HG03139 (cell line): ENCODE data around the gene MISP.
"Not testable (repeated sequence)": the region's sequence is repeated elsewhere in the genome, so short reads cannot be mapped to it uniquely, and the experiment has no call there.

Experiments used
- ATAC-seq: cut with Tn5 transposase; IDR thresholded peaks from one replicate; pipeline ENCODE4 v1.9.1; 2021; ENCODE audit not compliant: unreplicated experiment

The MISP gene, protein sequence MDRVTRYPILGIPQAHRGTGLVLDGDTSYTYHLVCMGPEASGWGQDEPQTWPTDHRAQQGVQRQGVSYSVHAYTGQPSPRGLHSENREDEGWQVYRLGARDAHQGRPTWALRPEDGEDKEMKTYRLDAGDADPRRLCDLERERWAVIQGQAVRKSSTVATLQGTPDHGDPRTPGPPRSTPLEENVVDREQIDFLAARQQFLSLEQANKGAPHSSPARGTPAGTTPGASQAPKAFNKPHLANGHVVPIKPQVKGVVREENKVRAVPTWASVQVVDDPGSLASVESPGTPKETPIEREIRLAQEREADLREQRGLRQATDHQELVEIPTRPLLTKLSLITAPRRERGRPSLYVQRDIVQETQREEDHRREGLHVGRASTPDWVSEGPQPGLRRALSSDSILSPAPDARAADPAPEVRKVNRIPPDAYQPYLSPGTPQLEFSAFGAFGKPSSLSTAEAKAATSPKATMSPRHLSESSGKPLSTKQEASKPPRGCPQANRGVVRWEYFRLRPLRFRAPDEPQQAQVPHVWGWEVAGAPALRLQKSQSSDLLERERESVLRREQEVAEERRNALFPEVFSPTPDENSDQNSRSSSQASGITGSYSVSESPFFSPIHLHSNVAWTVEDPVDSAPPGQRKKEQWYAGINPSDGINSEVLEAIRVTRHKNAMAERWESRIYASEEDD

DNA sequence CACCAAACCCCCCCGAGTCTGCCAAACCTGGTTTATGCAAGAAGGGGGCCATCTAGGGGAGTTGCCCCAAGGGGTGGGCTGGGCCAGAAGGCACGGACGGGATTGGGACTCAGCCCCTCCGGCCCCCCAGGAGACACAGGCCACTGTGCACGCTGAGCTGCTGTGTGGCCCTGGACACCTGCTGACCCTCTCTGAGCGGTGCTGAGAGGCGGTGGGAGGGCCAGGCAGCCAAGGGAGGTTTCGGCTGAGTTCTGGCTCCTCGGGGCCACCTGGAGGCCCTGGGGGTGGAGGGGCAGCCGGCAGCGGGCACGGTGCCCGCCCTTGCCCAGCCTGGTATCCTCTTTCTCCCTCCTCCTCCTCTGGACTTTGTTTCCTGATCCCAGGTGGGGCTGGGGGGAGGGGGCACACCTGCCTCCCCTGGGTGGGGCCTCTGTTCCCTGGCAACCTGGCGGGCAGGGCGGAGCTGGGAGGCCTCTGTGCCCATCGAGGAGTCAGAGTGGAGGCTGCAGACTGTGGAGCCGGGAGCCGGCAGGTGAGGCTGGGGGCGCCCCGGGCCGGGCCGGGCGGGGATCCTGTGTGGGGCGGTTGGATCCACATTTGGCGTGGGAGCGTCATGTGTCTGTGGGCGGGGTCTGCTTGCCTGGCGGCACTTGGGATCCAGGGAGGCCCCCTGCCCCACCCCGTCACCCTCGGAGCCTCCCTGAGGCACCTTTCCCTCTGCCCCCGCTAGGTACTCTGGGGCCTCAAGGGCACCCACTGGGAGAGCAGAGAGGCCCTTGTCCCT, at the start of gene MISP:
Gene MISP (plus strand): TSS at position 473 of the 784 bp plus-strand sequence. CDS start 5,835 bp downstream, outside the sequence.
- no peak for ATAC-seq

DNA sequence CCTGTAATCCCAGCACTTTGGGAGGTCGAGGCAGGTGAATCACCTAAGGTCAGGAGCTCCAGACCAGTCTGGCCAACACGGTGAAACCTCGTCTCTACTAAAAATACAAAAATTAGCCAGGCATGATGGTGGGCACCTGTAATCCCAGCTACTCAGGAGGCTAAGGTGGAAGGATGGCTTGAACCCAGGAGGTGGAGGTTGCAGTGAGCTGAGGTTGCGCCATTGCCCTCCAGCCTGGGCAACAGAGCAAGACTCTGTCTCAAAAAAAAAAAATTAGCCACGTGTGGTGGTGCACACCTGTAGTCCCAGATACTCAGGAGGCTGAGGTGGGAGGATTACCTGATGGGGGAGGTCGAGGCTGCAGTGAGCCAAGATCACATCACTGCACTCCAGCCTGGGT, 48.1 kb upstream of the MISP start:
- not testable (repeated sequence) for ATAC-seq

- no peak for ATAC-seq
These were observed 47.6 kb upstream of the MISP start for GRCh38 chr19:703329-703650.

DNA sequence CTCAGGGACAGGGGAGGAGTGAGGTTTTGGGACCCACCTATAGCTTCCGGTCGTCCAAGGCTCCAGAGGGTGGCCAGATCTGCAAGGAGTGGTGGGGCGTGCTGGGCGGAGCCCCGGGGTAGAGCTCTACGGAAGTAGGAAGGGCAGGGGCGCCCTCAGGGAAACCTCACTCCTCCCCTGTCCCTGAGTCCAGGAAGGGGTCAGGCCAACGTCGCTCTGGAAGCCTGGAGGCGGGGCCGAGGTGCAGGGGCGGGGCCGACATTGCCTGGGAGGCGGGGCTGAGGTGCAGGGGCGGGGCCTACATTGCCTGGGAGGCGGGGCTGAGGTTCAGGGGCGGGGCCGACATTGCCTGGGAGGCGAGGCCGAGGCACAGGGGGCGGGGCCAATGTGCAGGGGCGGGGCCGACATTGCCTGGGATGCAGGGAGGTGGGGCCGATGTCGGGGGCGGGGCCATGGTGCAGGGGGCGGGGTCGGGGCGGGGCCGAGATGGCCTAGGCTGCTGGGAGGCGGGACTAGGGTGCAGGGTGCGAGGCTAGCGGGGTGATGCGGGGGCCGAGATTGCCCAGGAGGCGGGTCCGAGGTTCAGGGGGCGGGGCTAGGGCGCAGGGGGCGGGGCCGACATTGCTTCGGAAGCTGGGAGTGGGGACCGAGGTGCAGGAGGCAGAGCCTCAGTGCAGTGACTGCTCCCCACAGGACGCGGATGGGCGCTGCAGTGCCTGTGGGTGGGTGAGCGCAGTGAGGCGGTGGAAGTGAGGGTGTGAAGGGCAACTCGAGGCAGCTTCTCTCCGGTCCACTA, 47.1 kb upstream of the MISP start:
- ATAC-seq = no peak

DNA sequence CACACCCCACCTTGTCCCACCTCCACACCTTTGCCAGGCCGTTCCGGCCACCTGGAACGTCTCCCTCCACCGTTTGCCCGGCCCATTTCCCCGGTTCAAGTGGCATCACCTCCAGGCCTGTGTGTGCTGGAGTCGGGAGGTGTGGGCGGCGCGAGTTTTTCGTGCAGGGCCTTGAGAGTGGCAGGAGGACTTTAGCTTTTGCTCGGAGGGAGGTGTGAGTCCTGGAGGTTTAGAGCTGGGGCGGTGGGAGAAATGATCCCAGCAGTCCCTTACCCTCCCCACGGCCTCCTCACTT, 46.5 kb upstream of the MISP start:
- no peak for ATAC-seq

DNA sequence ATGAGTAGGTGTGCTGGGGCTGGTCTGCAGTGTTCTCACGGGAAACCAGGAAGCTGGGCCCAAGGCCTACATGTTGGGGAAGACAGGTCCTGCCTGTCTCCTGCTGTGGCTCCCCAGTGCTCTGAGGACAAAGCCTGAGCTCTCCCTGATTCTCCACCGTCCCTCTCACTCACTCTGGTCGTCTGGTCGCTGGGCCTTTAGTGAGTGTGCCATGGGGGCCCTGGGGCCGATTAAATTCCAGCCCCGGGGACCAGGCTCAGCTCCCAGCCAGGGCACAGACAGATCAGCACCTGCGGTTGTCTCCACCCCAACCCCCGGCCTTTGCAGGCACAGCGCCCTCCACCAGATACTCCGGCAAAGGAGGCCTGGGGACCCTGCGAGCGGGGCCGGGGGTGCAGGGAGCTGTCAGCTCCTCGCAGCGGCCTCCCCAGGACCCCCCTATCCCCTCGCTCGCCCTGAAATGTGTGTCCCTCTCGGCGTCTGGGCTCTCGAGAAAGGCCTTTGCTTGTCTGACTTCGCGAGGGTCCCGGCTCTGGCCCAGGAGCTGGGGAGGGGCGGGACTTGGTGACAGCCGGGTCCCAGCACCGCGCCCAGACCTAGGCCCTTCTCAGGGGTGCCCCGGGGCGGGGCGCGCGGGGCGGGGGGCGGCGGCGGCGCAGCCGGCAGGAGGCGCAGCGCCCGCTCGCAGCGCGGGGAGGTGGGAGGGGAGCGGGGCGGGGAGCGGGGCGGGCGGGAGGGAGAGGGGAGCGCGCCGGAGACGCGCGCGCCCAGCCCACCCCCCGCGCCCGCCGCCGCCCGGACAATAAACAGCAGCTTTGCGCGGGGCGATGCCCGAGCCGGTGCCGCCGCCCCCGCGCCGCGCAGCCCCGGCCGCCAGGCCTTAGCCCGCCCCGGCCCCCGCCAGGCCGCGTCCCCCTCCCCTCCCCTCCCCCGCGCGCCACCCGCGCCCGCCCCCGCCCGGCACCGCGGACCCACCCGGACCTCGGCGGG, 42.5 kb upstream of the MISP start, which contains the start of gene PALM:
Gene PALM (plus strand): TSS at position 782 of the 990 bp plus-strand sequence. CDS start 212 bp downstream, outside the sequence.
- no peak for ATAC-seq

DNA sequence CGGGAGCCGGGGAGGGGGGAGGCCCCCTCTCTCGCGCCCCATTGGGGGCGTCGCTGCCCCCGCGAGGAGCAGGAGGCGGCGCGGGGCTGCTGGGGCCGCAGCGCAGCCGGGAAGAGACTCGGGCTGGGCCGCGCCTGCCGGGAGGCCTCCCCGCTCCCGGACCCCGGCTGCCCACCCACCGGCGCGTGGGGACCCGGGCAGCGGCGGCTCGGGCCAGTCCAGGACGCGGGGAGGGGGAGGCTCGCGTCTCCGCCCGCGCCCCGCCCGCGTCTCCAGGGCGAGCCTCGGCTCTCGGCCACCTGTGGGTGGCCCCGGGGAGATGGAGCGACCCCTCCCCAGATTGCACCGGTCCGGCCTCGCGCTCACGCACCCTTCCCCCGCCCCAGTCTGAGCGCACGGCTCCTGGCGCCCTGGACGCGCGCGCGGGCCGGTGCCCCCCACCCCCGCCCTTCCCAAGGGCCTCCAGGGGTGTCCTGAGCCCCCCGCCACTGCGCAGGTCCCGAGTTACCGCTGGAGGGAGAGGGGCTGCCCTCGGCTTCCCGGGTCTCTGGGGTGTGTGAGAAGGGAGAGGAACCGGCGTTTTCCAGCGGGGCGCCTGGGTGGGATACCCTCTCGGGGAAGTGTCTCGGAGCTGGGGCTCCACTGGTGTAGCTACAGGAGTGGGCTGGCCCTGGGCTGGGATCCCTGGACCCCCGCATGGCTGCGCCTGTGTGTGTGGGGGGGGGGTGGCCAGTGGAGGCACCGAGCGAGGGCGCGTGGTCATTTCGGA, 41.5 kb upstream of the MISP start:
- no peak for ATAC-seq

DNA sequence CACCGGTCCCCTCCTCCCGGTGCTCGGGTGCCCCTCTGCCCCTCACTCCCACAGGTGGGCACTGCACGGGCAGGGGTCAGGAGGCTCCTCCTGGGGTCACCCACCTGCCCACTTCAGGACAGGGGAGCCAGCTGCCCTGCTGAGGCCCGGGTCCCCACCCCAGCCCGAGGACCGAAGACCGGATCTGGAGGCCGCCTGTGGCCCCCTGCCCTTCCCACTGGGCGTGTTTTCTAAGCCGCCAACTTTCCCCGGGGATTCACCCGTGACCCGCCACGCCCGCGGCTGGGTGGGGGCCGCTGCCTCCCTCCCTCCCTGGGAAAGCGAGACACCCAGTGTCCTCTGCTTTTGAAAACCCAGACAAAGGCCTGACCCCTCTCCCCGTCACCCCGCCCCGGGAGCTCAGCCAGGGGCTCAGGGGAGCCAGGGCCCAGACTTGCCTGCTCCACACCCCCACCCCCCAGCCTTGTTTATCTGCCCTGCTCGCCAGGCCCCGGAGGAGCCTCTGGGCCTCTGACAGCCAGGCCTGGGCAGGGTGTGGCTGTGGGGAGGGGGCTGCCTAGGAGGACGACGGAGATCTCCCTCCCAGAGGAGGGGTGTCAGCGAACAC, 40.8 kb upstream of the MISP start:
- ATAC-seq = no peak

DNA sequence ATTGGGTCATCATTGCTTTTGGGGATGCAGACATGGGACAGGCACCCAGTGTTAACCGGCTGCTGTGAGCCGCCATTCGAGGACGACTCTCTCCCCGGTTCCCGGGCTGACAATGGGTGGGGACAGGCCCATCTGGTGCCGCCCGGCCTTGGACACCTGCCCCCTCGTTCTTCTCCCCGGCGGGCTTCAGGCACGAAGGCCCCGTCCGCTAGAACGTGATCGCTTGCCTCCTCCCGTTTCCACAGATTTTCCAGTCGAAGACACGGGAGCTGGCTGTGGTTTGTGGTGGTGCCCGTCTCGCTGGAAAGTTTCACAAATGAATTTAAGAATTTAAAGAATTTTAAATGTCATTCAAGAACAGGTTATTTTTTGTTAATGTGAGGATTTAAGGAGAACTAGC, 40.1 kb upstream of the MISP start:
- ATAC-seq = no peak

- ATAC-seq = no peak
These were observed 39.7 kb upstream of the MISP start for GRCh38 chr19:711254-711653.

GRCh38 chr19:715347-715746, 35.6 kb upstream of the MISP start:
- ATAC-seq = no peak

GRCh38 chr19:718251-718951, 32.5 kb upstream of the MISP start:
- ATAC-seq = no peak

GRCh38 chr19:718991-719512, 31.9 kb upstream of the MISP start:
- ATAC-seq = no peak

- ATAC-seq = no peak
These were observed 31.1 kb upstream of the MISP start for GRCh38 chr19:719636-720344.

- no peak for ATAC-seq
These were observed 30.4 kb upstream of the MISP start for GRCh38 chr19:720345-721160.

GRCh38 chr19:722553-723101, 28.3 kb upstream of the MISP start:
- ATAC-seq = no peak
